Central memory CD8-positive, alpha-beta T cell (primary cell): Measurements from ENCODE around the gene SKAP2.

Source experiments
- ATAC-seq: fragments of 150-1000 bp; cut with Tn5 transposase; replicated peaks from 2 replicates; pipeline ENCODE4 v1.10.0; 2022; ENCODE audit warnings: mild to moderate bottlenecking, moderate FRiP score, moderate number of reproducible peaks; ENCODE audit not compliant: poor library complexity, severe bottlenecking; ENCODE audit errors: extremely low read depth
- DNase-seq, 2 donors: peaks; one replicate each; pipeline ENCODE4 v3.0.0; 2021; ENCODE audit warnings: low spot score in 2 of 2
- H3K27ac Mint-ChIP-seq: one replicate; pipeline ENCODE4 v1.8.0; 2022; ENCODE audit warnings: low read depth, mild to moderate bottlenecking, moderate library complexity, mixed read lengths
- H3K27me3 Mint-ChIP-seq: one replicate; pipeline ENCODE4 v1.8.0; 2022; ENCODE audit warnings: mixed read lengths
- H3K36me3 Mint-ChIP-seq: one replicate; pipeline ENCODE4 v1.8.0; 2022; ENCODE audit warnings: mild to moderate bottlenecking, moderate library complexity, mixed read lengths; ENCODE audit not compliant: insufficient read depth
- H3K4me1 Mint-ChIP-seq: one replicate; pipeline ENCODE4 v1.8.0; 2022; ENCODE audit warnings: mixed read lengths
- H3K4me3 Mint-ChIP-seq: one replicate; pipeline ENCODE4 v1.8.0; 2022; ENCODE audit warnings: mild to moderate bottlenecking, moderate library complexity, mixed read lengths
- H3K9me3 Mint-ChIP-seq: one replicate; pipeline ENCODE4 v1.8.0; 2022; ENCODE audit warnings: mixed read lengths

SKAP2 gene

GRCh38 chr7:26627891-26628341, 236.5 kb downstream of the SKAP2 start:
- Mint-ChIP-seq H3K27ac (no peak overlapping the region), H3K36me3 (no peaks in the 10 kb centered on the region), H3K4me1 (no peaks in the 10 kb centered on the region), H3K27me3 (peaks cover 9% of the 10 kb centered on the region), H3K9me3 (no peaks in the 10 kb centered on the region), H3K4me3 (no peak overlapping the region)
- ATAC-seq (no peak), DNase-seq (no peak)

- H3K27me3 Mint-ChIP-seq = peaks cover 9% of the 10 kb centered on the region
- DNase-seq (no peak), ATAC-seq (no peak)
- H3K27ac Mint-ChIP-seq = no peak overlapping the region
- no peak overlapping the region for H3K4me3 Mint-ChIP-seq
- no peaks in the 10 kb centered on the region for H3K4me1 Mint-ChIP-seq
- H3K9me3 Mint-ChIP-seq = no peaks in the 10 kb centered on the region
- H3K36me3 Mint-ChIP-seq = no peaks in the 10 kb centered on the region
These were observed 237.2 kb downstream of the SKAP2 start for GRCh38 chr7:26627221-26627620.

- ATAC-seq = no peak
- peaks cover 9% of the 10 kb centered on the region for H3K27me3 Mint-ChIP-seq
- H3K4me3 Mint-ChIP-seq = no peak overlapping the region
- no peaks in the 10 kb centered on the region for H3K36me3 Mint-ChIP-seq
- no peaks in the 10 kb centered on the region for H3K9me3 Mint-ChIP-seq
- no peaks in the 10 kb centered on the region for H3K4me1 Mint-ChIP-seq
- no peak for DNase-seq
- no peak overlapping the region for H3K27ac Mint-ChIP-seq
These were observed 237.7 kb downstream of the SKAP2 start for GRCh38 chr7:26626687-26627086.

GRCh38 chr7:26626156-26626555, 238.2 kb downstream of the SKAP2 start:
- H3K27ac Mint-ChIP-seq = no peak overlapping the region
- no peak overlapping the region for H3K4me3 Mint-ChIP-seq
- H3K27me3 Mint-ChIP-seq = peaks cover 9% of the 10 kb centered on the region
- H3K4me1 Mint-ChIP-seq = no peaks in the 10 kb centered on the region
- no peaks in the 10 kb centered on the region for H3K36me3 Mint-ChIP-seq
- no peak for ATAC-seq
- DNase-seq = no peak
- H3K9me3 Mint-ChIP-seq = no peaks in the 10 kb centered on the region

- no peak overlapping the region for H3K27ac Mint-ChIP-seq
- peaks cover 15% of the 10 kb centered on the region for H3K27me3 Mint-ChIP-seq
- no peak for ATAC-seq
- no peaks in the 10 kb centered on the region for H3K9me3 Mint-ChIP-seq
- no peaks in the 10 kb centered on the region for H3K4me1 Mint-ChIP-seq
- no peaks in the 10 kb centered on the region for H3K36me3 Mint-ChIP-seq
- DNase-seq = no peak
- H3K4me3 Mint-ChIP-seq = no peak overlapping the region
These were observed 239.1 kb downstream of the SKAP2 start for GRCh38 chr7:26625286-26625685.

- H3K9me3 Mint-ChIP-seq = no peaks in the 10 kb centered on the region
- peaks cover 19% of the 10 kb centered on the region for H3K27me3 Mint-ChIP-seq
- no peak for DNase-seq
- H3K27ac Mint-ChIP-seq = no peak overlapping the region
- no peak overlapping the region for H3K4me3 Mint-ChIP-seq
- no peak for ATAC-seq
- peaks cover 2% of the 10 kb centered on the region for H3K36me3 Mint-ChIP-seq
- no peaks in the 10 kb centered on the region for H3K4me1 Mint-ChIP-seq
These were observed 239.6 kb downstream of the SKAP2 start for GRCh38 chr7:26624839-26625238.

GRCh38 chr7:26624431-26624830, 240.0 kb downstream of the SKAP2 start:
- no peak overlapping the region for H3K4me3 Mint-ChIP-seq
- no peaks in the 10 kb centered on the region for H3K4me1 Mint-ChIP-seq
- H3K27me3 Mint-ChIP-seq = peaks cover 20% of the 10 kb centered on the region
- DNase-seq (no peak), ATAC-seq (no peak)
- H3K9me3 Mint-ChIP-seq = no peaks in the 10 kb centered on the region
- H3K27ac Mint-ChIP-seq = no peak overlapping the region
- H3K36me3 Mint-ChIP-seq = peaks cover 2% of the 10 kb centered on the region

- Mint-ChIP-seq H3K36me3 (peaks cover 3% of the 10 kb centered on the region), H3K4me1 (no peaks in the 10 kb centered on the region), H3K4me3 (no peak overlapping the region), H3K27me3 (peaks cover 20% of the 10 kb centered on the region), H3K27ac (no peak overlapping the region), H3K9me3 (no peaks in the 10 kb centered on the region)
- no peak for DNase-seq
- ATAC-seq = no peak
These were observed 244.0 kb downstream of the SKAP2 start for GRCh38 chr7:26620352-26620751.

- Mint-ChIP-seq H3K27me3 (peaks cover 20% of the 10 kb centered on the region), H3K36me3 (peaks cover 3% of the 10 kb centered on the region), H3K4me3 (no peak overlapping the region), H3K27ac (no peak overlapping the region), H3K4me1 (no peaks in the 10 kb centered on the region), H3K9me3 (no peaks in the 10 kb centered on the region)
- ATAC-seq (no peak), DNase-seq (no peak)
These were observed 244.9 kb downstream of the SKAP2 start for GRCh38 chr7:26619348-26619984.

- no peak for ATAC-seq
- H3K27ac Mint-ChIP-seq = no peak overlapping the region
- H3K9me3 Mint-ChIP-seq = no peaks in the 10 kb centered on the region
- H3K27me3 Mint-ChIP-seq = peaks cover 20% of the 10 kb centered on the region
- peaks cover 3% of the 10 kb centered on the region for H3K36me3 Mint-ChIP-seq
- no peak overlapping the region for H3K4me3 Mint-ChIP-seq
- H3K4me1 Mint-ChIP-seq = no peaks in the 10 kb centered on the region
- no peak for DNase-seq
These were observed 245.5 kb downstream of the SKAP2 start for GRCh38 chr7:26618898-26619297.

GRCh38 chr7:26618449-26618848, 245.9 kb downstream of the SKAP2 start:
- H3K4me3 Mint-ChIP-seq = no peak overlapping the region
- DNase-seq (no peak), ATAC-seq (no peak)
- no peak overlapping the region for H3K27ac Mint-ChIP-seq
- no peaks in the 10 kb centered on the region for H3K9me3 Mint-ChIP-seq
- H3K27me3 Mint-ChIP-seq = peaks cover 20% of the 10 kb centered on the region
- no peaks in the 10 kb centered on the region for H3K4me1 Mint-ChIP-seq
- H3K36me3 Mint-ChIP-seq = peaks cover 3% of the 10 kb centered on the region
